GM18867 (cell line): ENCODE measurements around the gene GRM2.

Experiments used
- ATAC-seq: cut with Tn5 transposase; IDR thresholded peaks from one replicate; pipeline ENCODE4 v1.9.1; 2021; ENCODE audit warnings: mild to moderate bottlenecking, moderate library complexity; ENCODE audit not compliant: unreplicated experiment

The GRM2 gene

DNA sequence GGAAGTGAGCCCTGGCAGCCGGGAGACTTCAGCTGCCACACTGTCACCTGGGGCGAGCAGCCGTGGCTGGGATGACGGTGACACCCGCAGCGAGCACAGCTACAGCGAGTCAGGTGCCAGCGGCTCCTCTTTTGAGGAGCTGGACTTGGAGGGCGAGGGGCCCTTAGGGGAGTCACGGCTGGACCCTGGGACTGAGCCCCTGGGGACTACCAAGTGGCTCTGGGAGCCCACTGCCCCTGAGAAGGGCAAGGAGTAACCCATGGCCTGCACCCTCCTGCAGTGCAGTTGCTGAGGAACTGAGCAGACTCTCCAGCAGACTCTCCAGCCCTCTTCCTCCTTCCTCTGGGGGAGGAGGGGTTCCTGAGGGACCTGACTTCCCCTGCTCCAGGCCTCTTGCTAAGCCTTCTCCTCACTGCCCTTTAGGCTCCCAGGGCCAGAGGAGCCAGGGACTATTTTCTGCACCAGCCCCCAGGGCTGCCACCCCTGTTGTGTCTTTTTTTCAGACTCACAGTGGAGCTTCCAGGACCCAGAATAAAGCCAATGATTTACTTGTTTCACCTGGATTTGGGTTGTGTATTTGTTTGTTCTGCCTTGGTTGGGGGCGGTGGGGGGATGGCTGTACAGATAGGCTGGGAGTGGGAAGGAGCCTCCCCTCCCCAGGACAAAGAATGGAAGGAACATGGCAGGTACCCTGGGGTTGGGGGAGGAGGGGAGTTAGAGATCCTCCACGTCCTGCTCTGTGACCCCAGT is 2.9 kb upstream of the GRM2 start:
- no peak for ATAC-seq

DNA sequence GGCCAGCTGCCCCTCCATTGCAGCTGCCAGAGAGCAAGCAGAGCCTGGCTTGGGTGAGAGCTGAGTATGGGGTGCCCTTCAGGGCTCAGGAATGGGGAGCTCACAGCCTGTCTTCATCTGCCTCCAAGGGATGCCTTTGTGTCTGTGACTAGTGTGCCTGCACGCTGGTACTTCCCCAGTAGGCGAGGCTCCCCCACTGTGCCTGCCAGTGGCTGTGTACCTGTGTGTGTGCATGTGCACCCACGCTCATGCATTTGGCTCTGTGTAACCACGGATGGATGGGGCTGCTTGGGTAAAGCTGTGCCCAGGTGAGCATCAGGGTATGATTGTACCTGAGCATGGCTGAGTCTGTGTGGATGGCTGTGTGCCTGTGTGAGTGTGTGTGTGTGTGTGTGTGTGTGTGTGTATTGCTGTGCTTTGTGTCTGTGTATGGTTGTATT is 2.3 kb upstream of the GRM2 start:
- ATAC-seq: no peak

- ATAC-seq: no peak
Observed at GRCh38 chr3:51705276-51706020, 1.4 kb upstream of the GRM2 start.

- ATAC-seq: no peak
Observed at GRCh38 chr3:51706021-51706485, 815 bp upstream of the GRM2 start.

DNA sequence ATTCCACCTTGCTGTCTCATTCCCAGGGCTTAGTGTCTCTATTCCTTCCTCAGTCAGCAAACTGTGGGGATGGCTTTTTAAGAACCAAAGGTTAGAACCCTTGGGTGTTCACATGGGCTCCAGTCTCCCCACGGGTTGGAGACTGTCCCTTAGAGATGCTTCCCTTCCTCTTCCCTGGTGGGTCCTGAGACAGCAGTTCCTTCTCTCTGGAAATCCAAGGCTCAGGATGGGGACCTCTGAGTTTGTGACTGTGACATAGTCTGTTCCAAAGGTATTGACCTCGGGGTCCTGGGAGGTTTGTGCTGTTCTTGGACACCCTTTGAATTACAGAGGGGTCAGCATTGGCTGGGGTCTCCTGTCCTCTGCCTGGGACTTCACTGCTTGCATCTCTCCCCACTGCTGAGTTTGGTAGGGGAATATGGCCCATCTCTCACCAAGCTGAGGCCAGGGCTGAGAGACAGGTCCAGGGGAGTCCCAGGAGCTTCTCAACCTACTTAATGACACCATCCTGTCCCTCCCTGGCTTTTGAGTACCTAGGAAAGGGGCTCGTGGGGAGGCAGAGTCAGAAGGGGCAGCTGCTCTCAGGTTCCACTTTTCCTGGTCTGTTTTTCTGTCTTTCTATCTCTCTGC is 1.5 kb downstream of the GRM2 start:
- ATAC-seq: no peak

DNA sequence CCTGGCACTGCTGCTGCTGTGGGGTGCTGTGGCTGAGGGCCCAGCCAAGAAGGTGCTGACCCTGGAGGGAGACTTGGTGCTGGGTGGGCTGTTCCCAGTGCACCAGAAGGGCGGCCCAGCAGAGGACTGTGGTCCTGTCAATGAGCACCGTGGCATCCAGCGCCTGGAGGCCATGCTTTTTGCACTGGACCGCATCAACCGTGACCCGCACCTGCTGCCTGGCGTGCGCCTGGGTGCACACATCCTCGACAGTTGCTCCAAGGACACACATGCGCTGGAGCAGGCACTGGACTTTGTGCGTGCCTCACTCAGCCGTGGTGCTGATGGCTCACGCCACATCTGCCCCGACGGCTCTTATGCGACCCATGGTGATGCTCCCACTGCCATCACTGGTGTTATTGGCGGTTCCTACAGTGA is 2.1 kb downstream of the GRM2 start:
- no peak for ATAC-seq

DNA sequence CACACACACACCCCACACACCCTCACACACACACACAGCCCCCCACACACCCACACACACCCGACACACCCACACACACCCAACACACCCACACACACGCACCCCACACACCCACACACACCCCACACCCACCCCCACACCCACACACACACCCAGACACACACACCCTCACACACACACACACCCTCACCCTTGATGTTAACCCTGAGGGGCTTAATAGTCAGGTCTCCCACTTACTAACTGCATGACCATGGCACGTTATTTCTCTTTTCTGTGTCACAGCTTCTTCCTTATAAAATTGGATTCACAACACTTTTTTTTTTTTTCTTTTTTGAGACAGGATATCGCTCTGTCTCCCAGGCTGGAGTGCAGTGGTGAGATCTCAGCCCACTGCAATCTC is 2.8 kb downstream of the GRM2 start:
- no peak for ATAC-seq

GRCh38 chr3:51710631-51711351 is 3.9 kb downstream of the GRM2 start:
- no peak for ATAC-seq

DNA sequence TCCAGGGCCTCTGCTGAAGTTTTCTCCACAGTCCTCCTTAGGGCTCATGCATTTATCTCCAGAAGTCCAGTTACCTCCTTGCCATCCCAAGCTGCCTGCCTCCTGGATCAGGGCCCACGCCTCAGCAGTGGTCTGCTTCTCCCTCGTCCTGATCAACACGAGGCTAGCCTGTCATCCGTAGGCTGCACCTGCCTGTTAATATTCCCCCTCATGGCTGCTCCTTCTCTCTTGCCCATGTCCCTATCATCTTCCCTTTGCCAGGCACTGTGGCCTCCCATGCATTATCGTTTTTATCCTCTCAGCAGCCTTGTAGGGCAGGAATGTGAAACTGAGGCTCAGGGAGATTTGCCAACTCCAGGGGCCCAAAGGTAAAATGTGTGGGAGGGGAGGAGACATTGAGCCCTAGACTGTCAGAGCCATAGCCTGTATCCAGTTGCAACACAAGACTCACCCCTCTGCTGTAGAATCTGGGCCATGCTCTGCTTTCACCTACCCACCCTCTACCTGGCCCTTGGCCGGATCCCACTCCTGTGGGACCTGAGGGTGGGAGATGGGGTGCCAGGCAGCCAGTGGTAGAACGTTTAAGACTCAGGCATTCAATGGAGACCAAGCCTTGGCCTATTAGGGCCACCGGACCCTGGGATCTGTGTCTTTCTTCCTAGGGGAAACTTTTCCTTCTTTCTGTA is 4.6 kb downstream of the GRM2 start:
- no peak for ATAC-seq

DNA sequence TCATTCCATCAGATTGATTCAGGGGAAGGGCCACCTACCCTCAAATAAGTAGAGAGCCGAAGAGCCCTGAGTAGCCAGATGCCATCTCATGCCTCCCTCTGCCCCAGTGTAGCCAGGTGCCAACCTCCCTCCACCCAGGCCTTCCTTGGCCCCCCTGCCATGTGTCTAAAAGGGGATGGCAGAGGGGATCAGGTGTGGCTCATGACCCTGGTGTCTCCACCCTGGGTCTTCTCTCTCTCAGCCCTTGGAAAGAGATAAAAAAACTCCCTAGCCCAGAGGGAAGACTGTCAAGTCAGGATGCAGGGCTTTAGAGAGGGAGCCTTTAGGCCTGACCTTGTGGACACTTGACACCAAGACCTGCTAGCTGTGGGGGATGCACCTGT is 5.2 kb downstream of the GRM2 start:
- ATAC-seq: no peak

DNA sequence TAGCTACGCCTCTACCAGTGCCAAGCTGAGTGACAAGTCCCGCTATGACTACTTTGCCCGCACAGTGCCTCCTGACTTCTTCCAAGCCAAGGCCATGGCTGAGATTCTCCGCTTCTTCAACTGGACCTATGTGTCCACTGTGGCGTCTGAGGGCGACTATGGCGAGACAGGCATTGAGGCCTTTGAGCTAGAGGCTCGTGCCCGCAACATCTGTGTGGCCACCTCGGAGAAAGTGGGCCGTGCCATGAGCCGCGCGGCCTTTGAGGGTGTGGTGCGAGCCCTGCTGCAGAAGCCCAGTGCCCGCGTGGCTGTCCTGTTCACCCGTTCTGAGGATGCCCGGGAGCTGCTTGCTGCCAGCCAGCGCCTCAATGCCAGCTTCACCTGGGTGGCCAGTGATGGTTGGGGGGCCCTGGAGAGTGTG is 5.7 kb downstream of the GRM2 start:
- ATAC-seq: no peak

GRCh38 chr3:51712963-51713362 is 6.1 kb downstream of the GRM2 start:
- ATAC-seq: no peak

DNA sequence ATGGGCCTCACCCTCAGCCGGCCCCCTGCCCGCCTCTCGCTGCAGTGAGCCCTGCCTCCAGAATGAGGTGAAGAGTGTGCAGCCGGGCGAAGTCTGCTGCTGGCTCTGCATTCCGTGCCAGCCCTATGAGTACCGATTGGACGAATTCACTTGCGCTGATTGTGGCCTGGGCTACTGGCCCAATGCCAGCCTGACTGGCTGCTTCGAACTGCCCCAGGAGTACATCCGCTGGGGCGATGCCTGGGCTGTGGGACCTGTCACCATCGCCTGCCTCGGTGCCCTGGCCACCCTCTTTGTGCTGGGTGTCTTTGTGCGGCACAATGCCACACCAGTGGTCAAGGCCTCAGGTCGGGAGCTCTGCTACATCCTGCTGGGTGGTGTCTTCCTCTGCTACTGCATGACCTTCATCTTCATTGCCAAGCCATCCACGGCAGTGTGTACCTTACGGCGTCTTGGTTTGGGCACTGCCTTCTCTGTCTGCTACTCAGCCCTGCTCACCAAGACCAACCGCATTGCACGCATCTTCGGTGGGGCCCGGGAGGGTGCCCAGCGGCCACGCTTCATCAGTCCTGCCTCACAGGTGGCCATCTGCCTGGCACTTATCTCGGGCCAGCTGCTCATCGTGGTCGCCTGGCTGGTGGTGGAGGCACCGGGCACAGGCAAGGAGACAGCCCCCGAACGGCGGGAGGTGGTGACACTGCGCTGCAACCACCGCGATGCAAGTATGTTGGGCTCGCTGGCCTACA is 8.5 kb downstream of the GRM2 start:
- ATAC-seq: no peak

- no peak for ATAC-seq
Observed at GRCh38 chr3:51715977-51716294, 9.1 kb downstream of the GRM2 start.

DNA sequence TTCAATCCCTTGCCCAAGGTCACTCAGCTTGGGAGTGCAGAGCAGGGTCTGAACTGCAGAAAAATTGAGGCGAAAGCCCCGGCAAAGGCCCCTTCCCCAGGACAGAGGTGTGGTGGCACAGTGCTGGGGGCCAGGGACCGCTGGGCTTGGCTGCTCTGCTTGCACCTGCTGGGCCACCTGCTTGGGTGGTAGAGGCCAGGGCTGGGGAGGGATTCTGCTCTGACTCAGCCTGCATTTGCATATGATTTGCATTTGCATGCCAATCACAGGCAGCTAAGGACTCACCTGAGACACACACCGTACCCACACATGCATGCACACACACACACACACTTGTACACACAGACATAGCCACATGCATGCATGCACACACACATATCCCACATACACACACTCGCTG is 9.9 kb downstream of the GRM2 start:
- ATAC-seq: no peak

DNA sequence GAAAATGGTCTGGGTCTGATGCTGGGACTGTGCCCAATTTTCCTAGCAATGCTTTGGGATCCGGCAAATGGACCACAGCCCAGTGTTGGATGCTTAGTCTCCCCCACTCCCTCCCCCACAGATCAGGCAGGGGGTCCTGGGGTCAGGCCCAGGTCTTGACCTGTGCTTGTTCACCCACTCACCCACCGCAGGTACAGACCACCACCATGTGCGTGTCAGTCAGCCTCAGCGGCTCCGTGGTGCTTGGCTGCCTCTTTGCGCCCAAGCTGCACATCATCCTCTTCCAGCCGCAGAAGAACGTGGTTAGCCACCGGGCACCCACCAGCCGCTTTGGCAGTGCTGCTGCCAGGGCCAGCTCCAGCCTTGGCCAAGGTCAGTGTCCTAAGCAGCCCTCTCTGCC is 10.6 kb downstream of the GRM2 start:
- ATAC-seq: no peak

GRCh38 chr3:51717947-51718346 is 11.1 kb downstream of the GRM2 start:
- ATAC-seq: no peak

GRCh38 chr3:51718547-51719409 is 11.9 kb downstream of the GRM2 start:
- peak; percentile 70 for ATAC-seq

- no peak for ATAC-seq
Observed at GRCh38 chr3:51719410-51720025, 12.7 kb downstream of the GRM2 start.
